NCI-H2171 treated with DMSO at 0.1 percent for 48 hours (cell line): ENCODE measurements around the gene CALML6.

Source experiments
- DNase-seq: peaks from one replicate; lab custom pipeline; 2025; lab: John Stamatoyannopoulos, UW

CALML6 gene

GRCh38 chr1:1965546-1965945 lies 50.5 kb downstream of the CALML6 start:
- no peak for DNase-seq

DNA sequence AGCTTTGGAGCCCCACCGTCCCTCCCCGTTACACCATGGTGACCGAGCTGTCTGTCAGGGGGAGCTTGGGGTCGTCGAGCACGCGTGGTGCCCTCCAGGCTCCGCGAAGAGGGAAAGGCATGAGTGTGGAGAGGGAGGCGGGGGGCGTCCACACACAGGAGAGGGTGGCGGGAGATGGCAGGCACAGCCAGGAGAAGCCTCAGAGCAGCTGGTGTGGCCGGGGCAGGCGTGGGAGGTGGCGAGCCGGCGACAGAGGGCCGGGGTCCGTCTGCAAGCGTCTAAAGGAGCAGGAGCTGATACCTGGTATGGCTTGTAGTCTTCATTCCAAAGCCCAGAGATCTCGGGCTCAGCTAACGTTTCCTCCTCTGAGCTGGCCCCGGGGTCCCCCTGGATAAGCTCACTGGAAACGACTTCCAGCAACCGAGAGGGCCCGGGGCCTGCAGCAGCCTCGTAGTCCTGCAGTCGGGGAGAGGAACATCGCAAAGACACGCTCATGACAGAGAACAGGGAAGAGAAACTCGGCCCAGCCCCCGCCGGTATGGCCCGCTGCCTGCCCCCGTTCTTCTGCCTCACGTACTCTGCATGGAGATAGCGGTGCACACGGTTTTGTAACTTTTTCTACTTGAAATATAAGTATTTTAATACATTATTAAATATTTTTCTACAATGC lies 51.1 kb downstream of the CALML6 start:
- DNase-seq: no peak
